NT2/D1 (cell line): Measurements from ENCODE around the gene DCLK1.

Source experiments
- YY1 ChIP-seq: IDR thresholded peaks from 2 replicates; pipeline ENCODE4 v1.6.1; 2011; ENCODE audit not compliant: insufficient read length, insufficient read depth
- ZNF274 ChIP-seq: IDR thresholded peaks from 2 replicates; pipeline ENCODE4 v1.6.1; 2011; ENCODE audit warnings: mild to moderate bottlenecking, low read depth, low read length

- TF ChIP-seq ZNF274 (no peak), YY1 (no peak)
Measured at GRCh38 chr13:36126491-36126890, 4.7 kb downstream of the DCLK1 start.
